HepG2 (cell line): ENCODE data around the gene SDC4. TPM values are rescaled to one million over a fixed set of nuclear protein-coding genes. Genes with fewer than 3 reads are reported as not detected.
A peak's percentile ranks its signal among the peaks of the same experiment; 100 is the strongest.

Experiments
- GATAD1 ChIP-seq: IDR thresholded peaks from 2 replicates; pipeline ENCODE4 v1.6.1; 2016; ENCODE audit warnings: missing genetic modification reagents, missing compliant biosample characterization
- HDAC1 ChIP-seq: sonication (generic); formaldehyde crosslinking; IDR thresholded peaks from 2 replicates; pipeline ENCODE4 v1.5.1; 2020; ENCODE audit warnings: mild to moderate bottlenecking, missing genetic modification reagents
- HNRNPUL1 ChIP-seq: fragments of 200-400 bp; formaldehyde crosslinking; IDR thresholded peaks from 2 replicates; pipeline ENCODE4 v1.6.1; 2017; ENCODE audit warnings: low read depth, mild to moderate bottlenecking, low read length, moderate library complexity
- KAT2B ChIP-seq: fragments of 150-350 bp; IDR thresholded peaks from 2 replicates; pipeline ENCODE4 v1.6.1; 2014; ENCODE audit warnings: low read depth, low read length, borderline replicate concordance
- LBX2 ChIP-seq: sonication (generic); formaldehyde crosslinking; IDR thresholded peaks from 2 replicates; pipeline ENCODE4 v1.5.0; 2020; ENCODE audit warnings: missing genetic modification reagents, mild to moderate bottlenecking, borderline replicate concordance
- LRRFIP1 ChIP-seq: sonication (generic); formaldehyde crosslinking; conservative IDR thresholded peaks from 2 replicates; pipeline ENCODE4 v1.4.0; 2020; ENCODE audit warnings: missing genetic modification reagents
- NCOA2 ChIP-seq: sonication (generic); formaldehyde crosslinking; IDR thresholded peaks from 2 replicates; pipeline ENCODE4 v1.8.0; 2022; ENCODE audit warnings: inconsistent platforms
- NPAS2 ChIP-seq: sonication (generic); formaldehyde crosslinking; IDR thresholded peaks from 2 replicates; pipeline ENCODE4 v1.8.0; 2022; ENCODE audit warnings: mild to moderate bottlenecking, missing genetic modification reagents, borderline replicate concordance
- RNF2 ChIP-seq: fragments of 450-650 bp; conservative IDR thresholded peaks from 2 replicates; pipeline ENCODE4 v1.6.1; 2016; ENCODE audit warnings: low read depth
- SALL1 ChIP-seq: sonication (generic); formaldehyde crosslinking; IDR thresholded peaks from 2 replicates; pipeline ENCODE4 v1.8.0; 2022; ENCODE audit warnings: mild to moderate bottlenecking, missing genetic modification reagents
- SNAPC5 ChIP-seq: sonication (generic); formaldehyde crosslinking; IDR thresholded peaks from 2 replicates; pipeline ENCODE4 v1.8.1; 2023; ENCODE audit warnings: mild to moderate bottlenecking, missing genetic modification reagents, borderline replicate concordance
- SP4 ChIP-seq: sonication (generic); formaldehyde crosslinking; IDR thresholded peaks from 2 replicates; pipeline ENCODE4 v1.8.1; 2023; ENCODE audit warnings: mild to moderate bottlenecking, missing genetic modification reagents
- TEAD3 ChIP-seq: optimal IDR thresholded peaks from 2 replicates; pipeline ENCODE3; 2016; ENCODE audit warnings: borderline replicate concordance
- UBTF ChIP-seq: sonication (generic); formaldehyde crosslinking; IDR thresholded peaks from 2 replicates; pipeline ENCODE4 v1.4.0; 2020; ENCODE audit warnings: mild to moderate bottlenecking, missing genetic modification reagents
- ZFP82 ChIP-seq: sonication (generic); formaldehyde crosslinking; IDR thresholded peaks from 2 replicates; pipeline ENCODE4 v1.5.1; 2020; ENCODE audit warnings: mild to moderate bottlenecking, missing genetic modification reagents, borderline replicate concordance
- ZNF12 ChIP-seq: sonication (generic); formaldehyde crosslinking; IDR thresholded peaks from 2 replicates; pipeline ENCODE4 v1.5.0; 2020; ENCODE audit warnings: missing genetic modification reagents
- ZNF136 ChIP-seq: sonication (generic); formaldehyde crosslinking; IDR thresholded peaks from 2 replicates; pipeline ENCODE4 v1.8.1; 2022; ENCODE audit warnings: low read depth, mild to moderate bottlenecking, moderate library complexity, missing genetic modification reagents
- ZNF17 ChIP-seq: sonication (generic); formaldehyde crosslinking; IDR thresholded peaks from 2 replicates; pipeline ENCODE4 v1.5.0; 2020; ENCODE audit warnings: mild to moderate bottlenecking, missing genetic modification reagents
- ZNF468 ChIP-seq: sonication (generic); formaldehyde crosslinking; IDR thresholded peaks from 2 replicates; pipeline ENCODE4 v1.8.0; 2022; ENCODE audit warnings: mild to moderate bottlenecking, moderate library complexity, missing genetic modification reagents
- ZNF776 ChIP-seq: sonication (generic); formaldehyde crosslinking; IDR thresholded peaks from 2 replicates; pipeline ENCODE4 v1.4.0; 2020; ENCODE audit warnings: mild to moderate bottlenecking, missing genetic modification reagents
- ZNF816 ChIP-seq: sonication (generic); formaldehyde crosslinking; IDR thresholded peaks from 2 replicates; pipeline ENCODE4 v1.8.0; 2022; ENCODE audit warnings: missing genetic modification reagents, mild to moderate bottlenecking, borderline replicate concordance
- ZNF878 ChIP-seq: sonication (generic); formaldehyde crosslinking; IDR thresholded peaks from 2 replicates; pipeline ENCODE4 v1.8.1; 2023; ENCODE audit warnings: mild to moderate bottlenecking, missing genetic modification reagents, moderate library complexity
- ZSCAN20 ChIP-seq: sonication (generic); formaldehyde crosslinking; IDR thresholded peaks from 2 replicates; pipeline ENCODE4 v1.4.0; 2020; ENCODE audit warnings: missing genetic modification reagents, mild to moderate bottlenecking, borderline replicate concordance
- ZUFSP ChIP-seq: sonication (generic); formaldehyde crosslinking; IDR thresholded peaks from 2 replicates; pipeline ENCODE4 v1.9.0; 2021; ENCODE audit warnings: missing genetic modification reagents, mild to moderate bottlenecking, borderline replicate concordance
- polyA plus RNA-seq, 8 experiments: library from polyadenylated mRNA; depleted of rRNA in 3 of 8; stranded (reverse) in 7 of 8; unstranded in 1 of 8; fragments of >200 nt; fragmentation: Illumina TruSeq in 4 of 8; extraction: Trizol in 4 of 8; gene quantifications; 2 replicates each; pipeline versions ENCODE4 v1.2.1 to v1.2.3, GENCODE V29; 2011 to 2016; ENCODE audit warnings: low read depth in 4 of 8, missing spikeins in 1 of 8, mixed read lengths in 1 of 8; ENCODE audit not compliant: insufficient read depth in 1 of 8
- total RNA-seq, 5 experiments: library from RNA; depleted of rRNA; stranded (reverse); fragments of >200 nt; fragmentation: Illumina TruSeq; extraction: Trizol; gene quantifications; 2 replicates each; pipeline ENCODE4 v1.2.3, GENCODE V29; 2016; ENCODE audit warnings: low read depth in 1 of 5

The SDC4 gene
- total and polyA plus RNA-seq, 2 of the 13 experiments (the other 11 are each of a cell fraction or from before 2014, with no cell fraction given): 49.0 to 65.1 TPM

GRCh38 chr20:45358282-45359068 lies 10.3 kb upstream of the SDC4 start (continued):
- TF ChIP-seq RNF2 (no peak), ZNF468 (CRISPR knock-in tag) (no peak), ZNF878 (CRISPR knock-in tag) (no peak), LBX2 (no peak), UBTF (CRISPR knock-in tag) (no peak), ZNF12 (CRISPR knock-in tag) (no peak; the same call in 1 of the 2 replicates), GATAD1 (peak; percentile 11; the same call in 1 of the 2 replicates), ZNF136 (CRISPR knock-in tag) (no peak), ZFP82 (CRISPR knock-in tag) (no peak), TEAD3 (no peak), ZNF17 (CRISPR knock-in tag) (no peak), SNAPC5 (CRISPR knock-in tag) (no peak), NPAS2 (CRISPR knock-in tag) (no peak), LRRFIP1 (no peak), HNRNPUL1 (no peak), ZNF776 (CRISPR knock-in tag) (no peak; the same call in 1 of the 2 replicates), ZNF816 (CRISPR knock-in tag) (no peak), HDAC1 (CRISPR knock-in tag) (peak; percentile 26), KAT2B (no peak), NCOA2 (CRISPR knock-in tag) (no peak), SP4 (CRISPR knock-in tag) (no peak), ZSCAN20 (CRISPR knock-in tag) (no peak), SALL1 (CRISPR knock-in tag) (0 out of 2 replicates have a peak, but pooled peaks have one; percentile 9), ZUFSP (CRISPR knock-in tag) (no peak)
